ENCODE measurements around the gene GPER1.

GRCh38 chr7:1068619-1069018 lies 19.3 kb upstream of the GPER1 start:
- TF ChIP-seq USF2 (IDR thresholded peaks at IDR 0.05) (no peak), CTCF (IDR thresholded peaks at IDR 0.05) (no peak), POLR2A (IDR thresholded peaks at IDR 0.05; ENCODE audit: low read length) (no peak), MAFK (IDR thresholded peaks at IDR 0.05; ENCODE audit: partially characterized antibody) (no peak), MYC (IDR thresholded peaks at IDR 0.05; ENCODE audit: borderline replicate concordance, low read length) (no peak), GATA3 (IDR thresholded peaks at IDR 0.05; ENCODE audit: borderline replicate concordance) (no peak), CEBPB (IDR thresholded peaks at IDR 0.05) (no peak)

Measured in A549 (cell line).